Measurements from ENCODE around the gene CAST.

GRCh38 chr5:96706433-96707111 is 44.4 kb downstream of the CAST start:
- TF ChIP-seq CTCF (IDR thresholded peaks at IDR 0.05) (no peak), POLR2A (IDR thresholded peaks at IDR 0.05) (no peak), POLR2AphosphoS5 (IDR thresholded peaks at IDR 0.05) (no peak)
